ENCODE data around the gene PLCB3.

- TF ChIP-seq CTCF (conservative IDR thresholded peaks at IDR 0.05 in 1 of 2, IDR thresholded peaks at IDR 0.05 in 1 of 2; ENCODE audit: extremely low read depth in 1 of 2, insufficient read depth in 1 of 2, low read depth in 1 of 2, low read length in 2 of 2) (no peak), EZH2 (IDR thresholded peaks at IDR 0.05; ENCODE audit: borderline replicate concordance, low read length) (no peak)
Observed at GRCh38 chr11:64220798-64221197, 30.5 kb upstream of the PLCB3 start.

Data from mammary epithelial cell (primary cell).